Ovary (tissue), 9 donors: ENCODE results near the gene PLXNA4. TPM values are rescaled to one million over a fixed set of nuclear protein-coding genes. Genes with fewer than 3 reads are reported as not detected.
A peak's percentile ranks its signal among the peaks of the same experiment; 100 is the strongest.

Source experiments
- DNase-seq, 5 donors: peaks; one replicate each; pipeline ENCODE4 v3.0.0-alpha.2; 2019 to 2020
- H3K27ac ChIP-seq, 2 donors: fragments of 200-600 bp; one replicate each; pipeline versions ENCODE4 v1.5.1 to v1.8.0; 2019 to 2022
- H3K27me3 ChIP-seq: fragments of 200-600 bp; one replicate; pipeline ENCODE4 v1.8.0; 2022
- H3K36me3 ChIP-seq: fragments of 200-600 bp; sonication (generic); one replicate; pipeline ENCODE4 v1.5.1; 2019
- H3K4me1 ChIP-seq: one replicate; pipeline ENCODE4 v1.8.1; 2013; ENCODE audit warnings: mild to moderate bottlenecking, moderate library complexity; ENCODE audit not compliant: insufficient read depth
- H3K4me3 ChIP-seq: fragments of 200-600 bp; sonication (generic); one replicate; pipeline ENCODE4 v1.5.1; 2017
- H3K9me3 ChIP-seq, 2 donors: fragments of 200-600 bp in 1 of 2; sonication (generic) in 1 of 2; one replicate each; pipeline versions ENCODE4 v1.5.1 to v1.8.1; 2013 to 2019; ENCODE audit warnings: mild to moderate bottlenecking in 1 of 2, moderate library complexity in 1 of 2
- CTCF ChIP-seq, 3 donors: fragments of 450-650 bp in 2 of 3; fragments of 200-600 bp in 1 of 3; IDR thresholded peaks; one replicate each; pipeline versions ENCODE4 v1.5.1 to v1.8.0; 2016 to 2022; ENCODE audit warnings: antibody characterized with exemption in 3 of 3, mild to moderate bottlenecking in 1 of 3
- EP300 ChIP-seq: sonication (generic); formaldehyde crosslinking; IDR thresholded peaks from one replicate; pipeline ENCODE4 v1.6.1; 2017; ENCODE audit warnings: antibody characterized with exemption
- POLR2A ChIP-seq: fragments of 450-650 bp; IDR thresholded peaks from one replicate; pipeline ENCODE4 v1.6.1; 2017; ENCODE audit warnings: antibody characterized with exemption, mild to moderate bottlenecking, moderate library complexity
- WGBS, 3 donors: extraction: QIAGEN DNeasy Blood & Tissue Kit in 1 of 3; methylation state at CpG; one replicate each; pipeline versions ENCODE4 v1.1.5 to v1.1.7; 2013 to 2017; 5-methylcytosine and 5-hydroxymethylcytosine counted together
- intact Hi-C, 4 donors: fragments of 100-400 bp; cut with DNase I; formaldehyde crosslinking; loops; one replicate each; pipeline versions ENCODE4 v1.11.0 to v1.15.1; 2022 to 2023
- polyA plus RNA-seq, 2 donors: library from polyadenylated mRNA; stranded (reverse); fragments of 200-250 nt in 1 of 2; fragments of 350-450 nt in 1 of 2; fragmentation: Illumina TruSeq in 1 of 2; extraction: RNeasy Lipid Tissue Mini Kit (QIAGEN cat#74804) in 1 of 2; gene quantifications; one replicate each; pipeline ENCODE4 v1.2.3, GENCODE V29; 2013 to 2014
- total RNA-seq, 7 donors: library from RNA; depleted of rRNA in 2 of 7; stranded (reverse); fragments of >200 nt in 2 of 7; fragmentation: NEBNext Ultra II Directional in 3 of 7; extraction: Animal tissue kit (Norgen Biotek cat#: 25700) in 3 of 7; gene quantifications; one replicate each; pipeline versions ENCODE4 v1.1.0 to v1.2.4, GENCODE V29; 2016 to 2023
- donor health status: DM: no; HTN: no; CAD: no; lungs with moderate emphysema.
- donor health status: DM: no; HTN: no; CAD: no.
- donor health status: Bipolar disorder and iron deficiency.
- donor health status: DM: yes; HTN: yes; CAD: no.
- donor health status: DM: no; HTN: no; CAD: no.
- donor health status: DM: yes; HTN: yes; CAD: no.

PLXNA4 gene
- total and polyA plus RNA-seq, 9 donors = 5.1 to 39.9 (median 11.4) TPM

DNA sequence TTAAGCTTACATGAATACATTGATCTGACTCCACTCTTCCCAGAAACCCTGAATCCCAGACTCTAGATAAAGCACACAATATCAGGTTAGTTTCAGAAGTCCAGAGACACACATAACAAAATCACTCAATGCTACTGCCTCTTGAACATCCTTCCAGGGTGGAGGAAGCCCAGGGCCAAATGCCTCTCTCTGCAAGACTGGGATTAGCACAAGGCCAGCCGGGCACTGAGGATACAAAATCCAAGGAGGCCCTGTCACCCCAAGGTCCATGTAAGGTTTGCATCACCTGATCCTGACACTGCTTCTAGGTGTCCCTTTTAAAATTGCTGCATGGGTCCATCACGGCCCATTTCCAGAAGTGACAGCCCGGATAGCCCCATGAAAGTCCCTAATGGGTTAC is 2.6 kb upstream of the PLXNA4 start:
- WGBS, 3 donors = 94 to 96% (median 95%) methylated on average over 3 of the region's 3 CpGs
- Histone ChIP-seq H3K27me3 (no peaks in the 10 kb centered on the region), H3K27ac (no peak overlapping the region), H3K9me3 (no peaks in the 10 kb centered on the region), H3K4me3 (no peak overlapping the region), H3K36me3 (no peaks in the 10 kb centered on the region), H3K4me1 (no peaks in the 10 kb centered on the region)
- no peak for DNase-seq
- intact Hi-C loops = loop anchor here in 1 of 4 donors (10.0 kb wide), 1 partner anchor 634 kb away; no protein-coding TSS in a partner anchor
- TF ChIP-seq CTCF (IDR thresholded peaks at IDR 0.05) = no peak
- TF ChIP-seq EP300 = no peak
- no peak for TF ChIP-seq POLR2A

DNA sequence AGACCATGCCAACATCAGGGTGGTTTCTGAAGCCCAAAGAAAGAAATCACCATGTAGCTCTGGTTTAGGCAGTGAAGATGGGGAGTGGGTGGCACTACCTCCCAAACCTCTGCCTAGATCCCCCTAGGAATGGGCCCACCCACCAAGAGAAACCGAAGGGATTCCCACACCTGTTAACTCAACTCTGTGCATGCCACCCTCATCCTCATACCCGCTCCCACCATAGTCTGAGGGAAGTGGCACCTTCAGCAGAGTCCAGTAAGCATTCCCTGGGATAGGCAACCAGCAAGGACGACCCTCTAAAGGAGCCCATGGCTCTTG is 1.7 kb upstream of the PLXNA4 start:
- no peaks in the 10 kb centered on the region for H3K27me3 ChIP-seq
- TF ChIP-seq CTCF (IDR thresholded peaks at IDR 0.05) (no peak), EP300 (no peak), POLR2A (no peak)
- WGBS, 3 donors = 93 to 98% (median 94%) methylated on average over 3 of the region's 3 CpGs
- no peaks in the 10 kb centered on the region for H3K4me1 ChIP-seq
- no peak overlapping the region for H3K27ac ChIP-seq
- H3K4me3 ChIP-seq = no peak overlapping the region
- no peaks in the 10 kb centered on the region for H3K36me3 ChIP-seq
- no peaks in the 10 kb centered on the region for H3K9me3 ChIP-seq
- no peak for DNase-seq
- intact Hi-C loops = loop anchor here in 1 of 4 donors (10.0 kb wide), 1 partner anchor 633 kb away; no protein-coding TSS in a partner anchor

DNA sequence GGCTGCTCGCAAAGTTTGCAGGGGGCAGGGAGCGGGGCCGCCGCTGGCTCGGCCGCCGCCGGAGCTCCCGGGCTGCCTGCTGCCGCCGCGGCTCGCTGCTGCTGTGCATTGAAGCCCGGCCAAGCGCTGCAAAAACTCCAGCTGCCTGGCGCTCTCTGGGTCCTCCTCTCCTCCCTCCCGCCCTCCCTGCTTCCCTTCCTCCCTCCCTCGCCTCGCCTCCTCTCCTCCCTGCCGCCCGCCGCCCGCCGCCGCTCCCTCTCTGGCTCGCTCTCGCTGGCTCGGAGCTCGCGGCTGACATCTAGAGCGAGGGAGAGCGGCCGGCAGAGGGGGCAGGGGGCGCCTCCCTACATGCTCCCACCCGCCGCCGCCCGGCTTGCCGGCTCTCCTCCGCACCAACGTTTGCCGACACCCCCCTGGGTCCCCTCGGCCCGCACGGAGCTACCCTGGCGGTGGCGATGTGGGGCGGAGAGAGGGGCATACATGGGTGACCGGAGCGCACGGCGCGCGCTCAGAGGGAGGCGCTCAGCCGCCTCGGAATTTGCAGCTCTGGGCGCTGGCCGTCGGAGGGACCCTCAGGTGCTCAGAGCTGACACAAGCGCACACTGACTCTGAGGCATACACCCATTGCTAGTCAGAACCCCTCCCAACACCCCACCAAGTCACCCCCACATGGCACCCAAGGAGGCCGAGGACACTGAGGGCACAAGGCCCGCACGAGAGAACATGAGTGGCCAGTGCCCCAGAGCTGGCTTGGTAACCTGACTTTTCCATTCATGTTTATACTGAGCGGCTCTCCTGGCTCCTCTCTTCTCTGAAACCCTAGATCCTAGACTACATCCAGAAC is 1.2 kb upstream of the PLXNA4 start:
- intact Hi-C loops = loop anchor here in 2 of 4 donors (2.0 to 10.0 kb wide), 2 partner anchors 259 to 633 kb away; no protein-coding TSS in a partner anchor

DNA sequence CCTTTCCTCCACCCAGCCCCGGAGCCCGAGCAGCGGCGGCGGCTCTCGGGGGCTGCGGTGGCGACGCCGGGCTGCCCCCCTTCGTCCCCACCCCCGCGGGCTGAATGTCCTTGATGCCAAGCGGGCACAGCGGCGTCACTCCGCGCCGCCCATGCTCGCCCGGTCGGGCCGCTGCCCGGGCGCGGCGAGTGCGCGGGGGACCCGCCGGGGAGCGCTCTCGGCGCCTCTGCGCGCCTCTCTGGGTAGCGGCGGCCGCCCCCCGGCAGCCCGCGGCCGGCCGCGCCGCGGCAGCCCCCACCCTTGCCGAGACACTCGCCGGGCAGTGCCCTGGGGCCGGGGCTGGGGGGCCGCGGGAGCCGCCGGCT is 433 bp upstream of the PLXNA4 start:
- peak in 1 of 5 donors; percentile 30 for DNase-seq
- Histone ChIP-seq H3K36me3 (no peaks in the 10 kb centered on the region), H3K27ac (no peak overlapping the region), H3K9me3 (no peaks in the 10 kb centered on the region), H3K27me3 (no peaks in the 10 kb centered on the region), H3K4me3 (peak overlapping the region; percentile 55), H3K4me1 (no peaks in the 10 kb centered on the region)
- 0 to 1% (median 0%) methylated on average over 12 to 55 of the region's 55 CpGs for WGBS, 3 donors
- no peak for TF ChIP-seq CTCF (IDR thresholded peaks at IDR 0.05)
- TF ChIP-seq EP300 = no peak
- TF ChIP-seq POLR2A = no peak
- intact Hi-C loops = loop anchor here in 2 of 4 donors (2.0 to 10.0 kb wide), 2 partner anchors 258 to 632 kb away; no protein-coding TSS in a partner anchor

More for the DNA sequence above, 1.2 kb upstream of the PLXNA4 start:
- H3K27ac ChIP-seq = no peak overlapping the region
- H3K4me3 ChIP-seq = peak overlapping the region; percentile 55
- no peaks in the 10 kb centered on the region for H3K36me3 ChIP-seq
- H3K9me3 ChIP-seq = no peaks in the 10 kb centered on the region
- TF ChIP-seq CTCF (IDR thresholded peaks at IDR 0.05) = peak in 1 of 3 donors; percentile 32
- TF ChIP-seq POLR2A = no peak
- TF ChIP-seq EP300 = no peak
- peak; percentile 76 to 88 (median 85) for DNase-seq
- H3K4me1 ChIP-seq = no peaks in the 10 kb centered on the region
- H3K27me3 ChIP-seq = no peaks in the 10 kb centered on the region
- WGBS, 3 donors = 6 to 11% (median 8%) methylated on average over 49 to 65 of the region's 65 CpGs
